NT2/D1 (cell line): ENCODE measurements around the gene ZNF555.

Source experiments
- SUZ12 ChIP-seq: IDR thresholded peaks from 2 replicates; pipeline ENCODE4 v1.6.1; 2011; ENCODE audit not compliant: insufficient read length, insufficient read depth; ENCODE audit errors: extremely low read depth
- ZNF274 ChIP-seq: IDR thresholded peaks from 2 replicates; pipeline ENCODE4 v1.6.1; 2011; ENCODE audit warnings: mild to moderate bottlenecking, low read depth, low read length

GRCh38 chr19:2799273-2800020, 41.8 kb upstream of the ZNF555 start:
- TF ChIP-seq ZNF274 (no peak), SUZ12 (no peak)
